Caco-2 (cell line): ENCODE data around the gene RBM33. TPM values are rescaled to one million over a fixed set of nuclear protein-coding genes. Genes with fewer than 3 reads are reported as not detected.

ENCODE experiments used
- BruUV-seq: library from RNA; stranded (reverse); fragments of 400-500 nt; replicated peaks from 2 replicates; lab custom pipeline; 2021; lab: Mats Ljungman, UMichigan
- CTCF ChIA-PET: fragments of 300-600 bp; sonication (Branson Sonifier 250); formaldehyde crosslinking; loops from one replicate; lab custom pipeline; 2022; ENCODE audit warnings: antibody characterized with exemption; lab: Charles Lee
- POLR2A ChIA-PET: fragments of 300-600 bp; sonication (Branson Sonifier 250); formaldehyde crosslinking; loops from one replicate; lab custom pipeline; 2022; ENCODE audit warnings: antibody characterized with exemption; lab: Charles Lee
- DNase-seq, 2 experiments: peaks; one replicate each; pipeline versions ENCODE4 v3.0.0 to v3.0.0-alpha.2; 2020 to 2022
- H3K27me3 ChIP-seq: replicated peaks from 2 replicates; pipeline ENCODE4 v1.6.0; 2011; ENCODE audit warnings: low read length; ENCODE audit not compliant: control insufficient read depth, insufficient read depth
- H3K36me3 ChIP-seq: 2 replicates; pipeline ENCODE4 v1.5.1; 2011; ENCODE audit warnings: low read length; ENCODE audit not compliant: control insufficient read depth, insufficient read depth
- H3K4me1 ChIP-seq: fragments of 250-450 bp; sonication (Bioruptor Pico); 2 replicates; pipeline ENCODE4 v1.5.1; 2020; ENCODE audit warnings: mild to moderate bottlenecking
- H3K4me3 ChIP-seq: 2 replicates; pipeline ENCODE4 v1.5.1; 2011; ENCODE audit warnings: low read depth, mild to moderate bottlenecking, control low read depth, low read length
- H3K9me3 ChIP-seq: fragments of 250-450 bp; sonication (Bioruptor Pico); 2 replicates; pipeline ENCODE4 v1.5.1; 2020; ENCODE audit warnings: mild to moderate bottlenecking, moderate library complexity
- H3K27ac Mint-ChIP-seq: one replicate; pipeline ENCODE4 v1.8.0; 2022; ENCODE audit warnings: mixed read lengths; ENCODE audit not compliant: unreplicated experiment
- H3K27me3 Mint-ChIP-seq: one replicate; pipeline ENCODE4 v1.8.0; 2022; ENCODE audit warnings: mixed read lengths; ENCODE audit not compliant: insufficient read depth, unreplicated experiment
- H3K36me3 Mint-ChIP-seq: one replicate; pipeline ENCODE4 v1.8.0; 2022; ENCODE audit warnings: mild to moderate bottlenecking, mixed read lengths; ENCODE audit not compliant: insufficient read depth, unreplicated experiment
- H3K4me1 Mint-ChIP-seq: one replicate; pipeline ENCODE4 v1.8.0; 2022; ENCODE audit warnings: low read depth, mixed read lengths; ENCODE audit not compliant: unreplicated experiment
- H3K4me3 Mint-ChIP-seq: one replicate; pipeline ENCODE4 v1.8.0; 2022; ENCODE audit warnings: mild to moderate bottlenecking, moderate library complexity, mixed read lengths; ENCODE audit not compliant: unreplicated experiment
- H3K9me3 Mint-ChIP-seq: one replicate; pipeline ENCODE4 v1.8.0; 2022; ENCODE audit warnings: mixed read lengths; ENCODE audit not compliant: unreplicated experiment
- intact Hi-C: fragments of 100-400 bp; cut with micrococcal nuclease; formaldehyde crosslinking; loops from one replicate; pipeline ENCODE4 v1.10.0; 2022; ENCODE audit not compliant: unreplicated experiment
- total RNA-seq: library from RNA; stranded (reverse); gene quantifications from 2 replicates; pipeline ENCODE4 v1.2.3, GENCODE V29; 2022
- TF ChIP-seq, protein P1 (sequence below), 2 experiments: fragments of 200-600 bp in 1 of 2; IDR thresholded peaks; 1 replicate in 1 of 2; 2 replicates in 1 of 2; pipeline versions ENCODE4 v1.5.1 to v1.8.0; 2011 to 2022; ENCODE audit warnings: antibody characterized with exemption in 1 of 2, control low read depth in 1 of 2, inconsistent platforms in 1 of 2, low read depth in 1 of 2, low read length in 1 of 2, mild to moderate bottlenecking in 1 of 2, moderate library complexity in 1 of 2; ENCODE audit not compliant: insufficient read depth in 1 of 2, severe bottlenecking in 1 of 2, unreplicated experiment in 1 of 2

The RBM33 gene
- total RNA-seq, 1 experiment from 2014 or later = 82.8 TPM

GRCh38 chr7:155621418-155621980 is 23.0 kb upstream of the RBM33 start:
- DNase-seq = no peak
- TF ChIP-seq, protein P1, sequence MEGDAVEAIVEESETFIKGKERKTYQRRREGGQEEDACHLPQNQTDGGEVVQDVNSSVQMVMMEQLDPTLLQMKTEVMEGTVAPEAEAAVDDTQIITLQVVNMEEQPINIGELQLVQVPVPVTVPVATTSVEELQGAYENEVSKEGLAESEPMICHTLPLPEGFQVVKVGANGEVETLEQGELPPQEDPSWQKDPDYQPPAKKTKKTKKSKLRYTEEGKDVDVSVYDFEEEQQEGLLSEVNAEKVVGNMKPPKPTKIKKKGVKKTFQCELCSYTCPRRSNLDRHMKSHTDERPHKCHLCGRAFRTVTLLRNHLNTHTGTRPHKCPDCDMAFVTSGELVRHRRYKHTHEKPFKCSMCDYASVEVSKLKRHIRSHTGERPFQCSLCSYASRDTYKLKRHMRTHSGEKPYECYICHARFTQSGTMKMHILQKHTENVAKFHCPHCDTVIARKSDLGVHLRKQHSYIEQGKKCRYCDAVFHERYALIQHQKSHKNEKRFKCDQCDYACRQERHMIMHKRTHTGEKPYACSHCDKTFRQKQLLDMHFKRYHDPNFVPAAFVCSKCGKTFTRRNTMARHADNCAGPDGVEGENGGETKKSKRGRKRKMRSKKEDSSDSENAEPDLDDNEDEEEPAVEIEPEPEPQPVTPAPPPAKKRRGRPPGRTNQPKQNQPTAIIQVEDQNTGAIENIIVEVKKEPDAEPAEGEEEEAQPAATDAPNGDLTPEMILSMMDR (IDR thresholded peaks at IDR 0.05; ENCODE audit: insufficient read depth in 1 of 2, low read depth in 1 of 2, low read length in 1 of 2, severe bottlenecking in 1 of 2, unreplicated experiment in 1 of 2) = no peak
- no peaks in the 10 kb centered on the region for H3K27me3 ChIP-seq
- ChIA-PET CTCF (interaction anchor here (3.6 kb wide), 1 partner anchor 23 kb away, joined by 43 read pairs; no protein-coding TSS in a partner anchor), POLR2A (no interaction called here)
- intact Hi-C loops = no loop called here
- peaks cover 33% of the 10 kb centered on the region for H3K4me1 ChIP-seq
- no TSS peak for BruUV-seq
- peaks cover 14% of the 10 kb centered on the region for H3K36me3 Mint-ChIP-seq
- H3K36me3 ChIP-seq = no peaks in the 10 kb centered on the region
- no peak overlapping the region for H3K4me3 Mint-ChIP-seq
- H3K9me3 Mint-ChIP-seq = no peaks in the 10 kb centered on the region
- peaks cover 19% of the 10 kb centered on the region for H3K4me1 Mint-ChIP-seq
- H3K9me3 ChIP-seq = no peaks in the 10 kb centered on the region
- no peak overlapping the region for H3K4me3 ChIP-seq
- H3K27ac Mint-ChIP-seq = no peak overlapping the region
- no peaks in the 10 kb centered on the region for H3K27me3 Mint-ChIP-seq

DNA sequence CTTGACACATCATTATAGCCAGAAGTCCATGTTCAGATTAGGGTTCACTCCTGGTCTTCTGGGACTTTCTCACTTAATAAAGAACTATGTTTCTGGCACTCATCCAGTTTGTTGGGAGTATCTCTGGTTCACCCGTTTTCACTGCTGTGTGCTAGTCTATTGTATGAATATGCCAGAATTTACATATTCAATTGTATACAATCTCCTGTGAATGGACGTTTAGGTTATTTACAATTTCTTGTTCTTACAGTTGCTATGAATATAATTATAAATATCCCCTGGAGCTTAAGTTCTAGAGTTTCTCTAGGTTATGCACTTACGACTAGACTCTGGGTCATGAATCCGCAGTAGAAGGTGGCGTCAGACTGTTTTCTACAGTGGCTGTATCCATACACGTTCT is 20.0 kb upstream of the RBM33 start:
- Histone ChIP-seq H3K4me1 (peaks cover 19% of the 10 kb centered on the region), H3K4me3 (no peak overlapping the region), H3K36me3 (no peaks in the 10 kb centered on the region), H3K9me3 (peaks cover 7% of the 10 kb centered on the region), H3K27me3 (no peaks in the 10 kb centered on the region)
- no peaks in the 10 kb centered on the region for H3K36me3 Mint-ChIP-seq
- no peak overlapping the region for H3K4me3 Mint-ChIP-seq
- H3K27me3 Mint-ChIP-seq = no peaks in the 10 kb centered on the region
- ChIA-PET CTCF (no interaction called here), POLR2A (no interaction called here)
- BruUV-seq = no TSS peak
- peaks cover 12% of the 10 kb centered on the region for H3K4me1 Mint-ChIP-seq
- H3K9me3 Mint-ChIP-seq = peaks cover 9% of the 10 kb centered on the region
- intact Hi-C loops = no loop called here
- no peak overlapping the region for H3K27ac Mint-ChIP-seq
- TF ChIP-seq, protein P1 (IDR thresholded peaks at IDR 0.05; ENCODE audit: insufficient read depth in 1 of 2, low read depth in 1 of 2, low read length in 1 of 2, severe bottlenecking in 1 of 2, unreplicated experiment in 1 of 2) = no peak
- no peak for DNase-seq

DNA sequence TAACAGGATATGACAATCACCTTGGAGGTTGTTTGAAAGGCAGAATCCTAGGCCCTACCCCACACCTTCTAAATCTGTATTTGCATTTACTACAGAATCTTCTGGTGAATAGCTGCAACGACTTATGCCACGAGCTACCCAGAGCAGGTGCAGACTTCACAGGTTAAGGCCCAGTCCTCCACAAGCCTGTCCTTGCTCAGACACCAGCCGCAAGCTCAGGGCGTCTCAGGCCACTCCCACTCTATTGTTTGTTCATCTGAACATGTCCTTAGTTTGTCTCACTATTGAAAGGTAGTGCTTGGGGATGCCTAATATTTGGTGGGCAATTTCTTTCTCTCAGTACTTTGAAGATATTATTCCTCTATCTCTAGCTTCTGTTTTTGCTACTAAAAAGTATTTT is 18.9 kb upstream of the RBM33 start:
- CTCF ChIA-PET = interaction anchor here (0.6 kb wide), 1 partner anchor 18 kb away, joined by 5 read pairs; no protein-coding TSS in a partner anchor
- TF ChIP-seq, protein P1 (IDR thresholded peaks at IDR 0.05; ENCODE audit: insufficient read depth in 1 of 2, low read depth in 1 of 2, low read length in 1 of 2, severe bottlenecking in 1 of 2, unreplicated experiment in 1 of 2) = no peak

More for the DNA sequence above, 18.9 kb upstream of the RBM33 start:
- no peaks in the 10 kb centered on the region for H3K27me3 ChIP-seq
- Mint-ChIP-seq H3K36me3 (no peaks in the 10 kb centered on the region), H3K4me1 (peaks cover 9% of the 10 kb centered on the region), H3K27me3 (no peaks in the 10 kb centered on the region), H3K4me3 (no peak overlapping the region), H3K9me3 (peaks cover 19% of the 10 kb centered on the region), H3K27ac (no peak overlapping the region)
- no peak for DNase-seq
- H3K4me3 ChIP-seq = no peak overlapping the region
- peaks cover 7% of the 10 kb centered on the region for H3K4me1 ChIP-seq
- POLR2A ChIA-PET = no interaction called here
- peaks cover 13% of the 10 kb centered on the region for H3K9me3 ChIP-seq
- intact Hi-C loops = no loop called here
- H3K36me3 ChIP-seq = no peaks in the 10 kb centered on the region
- no TSS peak for BruUV-seq
